Omental fat pad (tissue), 4 donors: ENCODE data around the gene SNRPA. TPM values are rescaled to one million over a fixed set of nuclear protein-coding genes. Genes with fewer than 3 reads are reported as not detected.
"Not testable (repeated sequence)": the region's sequence is repeated elsewhere in the genome, so short reads cannot be mapped to it uniquely, and the experiment has no call there.

Source experiments
- ATAC-seq: fragments of 150-250 bp; one replicate; pipeline ENCODE4 v1.9.1; 2016; ENCODE audit warnings: mild to moderate bottlenecking, moderate library complexity; ENCODE audit not compliant: low FRiP score
- DNase-seq: peaks from one replicate; pipeline ENCODE4 v3.0.0-alpha.2; 2019; ENCODE audit warnings: low spot score
- CTCF ChIP-seq, 3 donors: fragments of 450-650 bp; IDR thresholded peaks; one replicate each; pipeline ENCODE4 v1.5.1; 2016 to 2017; ENCODE audit warnings: antibody characterized with exemption in 3 of 3, mild to moderate bottlenecking in 3 of 3, moderate library complexity in 2 of 3
- total RNA-seq, 4 donors: library from RNA; depleted of rRNA; stranded (reverse); fragments of >200 nt; gene quantifications; one replicate each; pipeline ENCODE4 v1.1.0, GENCODE V29; 2016

Gene SNRPA
- total RNA-seq, 4 donors from 2014 or later: 34.8 to 46.8 (median 41.0) TPM

GRCh38 chr19:40807147-40808020 lies 56.4 kb downstream of the SNRPA start:
- TF ChIP-seq CTCF (IDR thresholded peaks at IDR 0.05): no peak
- ATAC-seq (no peak), DNase-seq (no peak)

- TF ChIP-seq CTCF (IDR thresholded peaks at IDR 0.05): no peak
- ATAC-seq (no peak), DNase-seq (no peak)
These were observed 57.0 kb downstream of the SNRPA start for GRCh38 chr19:40808021-40808325.

GRCh38 chr19:40808497-40808896 lies 57.5 kb downstream of the SNRPA start:
- ATAC-seq (no peak), DNase-seq (no peak)
- no peak for TF ChIP-seq CTCF (IDR thresholded peaks at IDR 0.05)

- ATAC-seq (no peak), DNase-seq (no peak)
- TF ChIP-seq CTCF (IDR thresholded peaks at IDR 0.05): no peak
These were observed 58.5 kb downstream of the SNRPA start for GRCh38 chr19:40809358-40810086.

- no peak for TF ChIP-seq CTCF (IDR thresholded peaks at IDR 0.05)
- DNase-seq (no peak), ATAC-seq (no peak)
These were observed 59.2 kb downstream of the SNRPA start for GRCh38 chr19:40810160-40810559.

GRCh38 chr19:40810649-40811408 lies 59.8 kb downstream of the SNRPA start:
- DNase-seq: not testable (repeated sequence)
- peak; percentile 81 for ATAC-seq
